IMR-90 (cell line): ENCODE data around the gene ACSS1. TPM values are rescaled to one million over a fixed set of nuclear protein-coding genes. Genes with fewer than 3 reads are reported as not detected.

Experiments
- ATAC-seq: fragments of 200-7000 bp; cut with Tn5 transposase; 2 replicates; pipeline ENCODE4 v1.9.1; 2020; ENCODE audit warnings: low read depth, mild to moderate bottlenecking, moderate library complexity
- BruUV-seq: library from RNA; stranded (reverse); fragments of 400-500 nt; replicated peaks from 2 replicates; lab custom pipeline; 2021; lab: Mats Ljungman, UMichigan
- CTCF ChIA-PET: fragments of 300-600 bp; formaldehyde crosslinking; extraction: SDS; loops from one replicate; lab custom pipeline; 2021; ENCODE audit warnings: antibody characterized with exemption; lab: Yijun Ruan, JAX
- POLR2A ChIA-PET: fragments of 300-600 bp; sonication (Branson Sonifier 250); formaldehyde crosslinking; loops from one replicate; lab custom pipeline; 2022; ENCODE audit warnings: antibody characterized with exemption; ENCODE audit not compliant: unreplicated experiment; lab: Charles Lee
- DNase-seq: peaks from one replicate; pipeline ENCODE4 v3.0.0; 2013
- H2AFZ ChIP-seq: replicated peaks from 2 replicates; pipeline ENCODE3; 2013; ENCODE audit warnings: low read length, mild to moderate bottlenecking; ENCODE audit not compliant: poor library complexity
- H2AK5ac ChIP-seq: 2 replicates; pipeline ENCODE4 v1.6.1; 2013; ENCODE audit warnings: low read depth, low read length, inconsistent platforms
- H2AK9ac ChIP-seq: replicated peaks from 2 replicates; pipeline ENCODE3; 2013; ENCODE audit warnings: mild to moderate bottlenecking, low read depth, low read length, moderate library complexity; ENCODE audit not compliant: poor library complexity
- H2BK120ac ChIP-seq: 2 replicates; pipeline ENCODE4 v1.6.1; 2013; ENCODE audit warnings: low read depth, low read length, inconsistent platforms
- H2BK15ac ChIP-seq: 3 replicates; pipeline ENCODE4 v1.6.1; 2013; ENCODE audit warnings: low read depth, low read length, inconsistent platforms
- H2BK20ac ChIP-seq: 2 replicates; pipeline ENCODE4 v1.6.1; 2013; ENCODE audit warnings: low read depth, mild to moderate bottlenecking, inconsistent platforms, low read length, moderate library complexity
- H2BK5ac ChIP-seq: 2 replicates; pipeline ENCODE4 v1.6.1; 2013; ENCODE audit warnings: mild to moderate bottlenecking, low read depth, low read length, inconsistent platforms; ENCODE audit not compliant: poor library complexity, severe bottlenecking
- H3K14ac ChIP-seq: replicated peaks from 2 replicates; pipeline ENCODE4 v1.6.1; 2013; ENCODE audit warnings: low read depth, low read length, inconsistent platforms
- H3K18ac ChIP-seq: 2 replicates; pipeline ENCODE4 v1.6.1; 2013; ENCODE audit warnings: low read depth, low read length, control low read depth
- H3K23ac ChIP-seq: 2 replicates; pipeline ENCODE4 v1.6.1; 2013; ENCODE audit warnings: low read depth, low read length, inconsistent platforms
- H3K27ac ChIP-seq: 2 replicates; pipeline ENCODE4 v1.5.1; 2013; ENCODE audit warnings: mild to moderate bottlenecking, control low read depth, low read length; ENCODE audit not compliant: insufficient read depth
- H3K27me3 ChIP-seq: 2 replicates; pipeline ENCODE4 v1.6.1; 2013; ENCODE audit warnings: low read length; ENCODE audit not compliant: control insufficient read depth, insufficient read depth
- H3K36me3 ChIP-seq: 2 replicates; pipeline ENCODE4 v1.6.1; 2013; ENCODE audit warnings: low read length, mixed read lengths; ENCODE audit not compliant: control insufficient read depth, insufficient read depth
- H3K4ac ChIP-seq: 2 replicates; pipeline ENCODE4 v1.6.1; 2013; ENCODE audit warnings: low read depth, low read length, inconsistent platforms
- H3K4me1 ChIP-seq: 2 replicates; pipeline ENCODE4 v1.6.1; 2013; ENCODE audit warnings: low read length, mixed read lengths; ENCODE audit not compliant: control insufficient read depth, insufficient read depth
- H3K4me2 ChIP-seq: 2 replicates; pipeline ENCODE4 v1.6.1; 2013; ENCODE audit warnings: low read depth, mild to moderate bottlenecking, control low read depth, low read length, moderate library complexity
- H3K4me3 ChIP-seq: 2 replicates; pipeline ENCODE4 v1.5.1; 2013; ENCODE audit warnings: low read depth, mild to moderate bottlenecking, control low read depth, low read length, moderate library complexity; ENCODE audit not compliant: insufficient read depth
- H3K56ac ChIP-seq: 2 replicates; pipeline ENCODE4 v1.6.1; 2013; ENCODE audit warnings: low read length, inconsistent platforms; ENCODE audit not compliant: insufficient read depth; ENCODE audit errors: extremely low read depth
- H3K79me1 ChIP-seq, 2 experiments: 2 replicates each; pipeline ENCODE4 v1.6.1; 2013; ENCODE audit warnings: low read length in 2 of 2, inconsistent platforms in 1 of 2, low read depth in 1 of 2
- H3K9ac ChIP-seq: 2 replicates; pipeline ENCODE4 v1.6.1; 2013; ENCODE audit warnings: low read depth, low read length, control low read depth
- H3K9me1 ChIP-seq: 2 replicates; pipeline ENCODE4 v1.6.1; 2013; ENCODE audit warnings: low read length, inconsistent platforms; ENCODE audit not compliant: insufficient read depth
- H3K9me3 ChIP-seq: 2 replicates; pipeline ENCODE4 v1.6.1; 2013; ENCODE audit warnings: low read length; ENCODE audit not compliant: control insufficient read depth, insufficient read depth
- H4K20me1 ChIP-seq: 2 replicates; pipeline ENCODE4 v1.6.1; 2013; ENCODE audit warnings: low read length, inconsistent platforms; ENCODE audit not compliant: insufficient read depth
- H4K5ac ChIP-seq: 2 replicates; pipeline ENCODE4 v1.6.1; 2013; ENCODE audit warnings: mild to moderate bottlenecking, low read depth, low read length, control low read depth
- H4K8ac ChIP-seq, 2 experiments: 2 replicates each; pipeline ENCODE4 v1.6.1; 2013; ENCODE audit warnings: low read depth in 2 of 2, low read length in 2 of 2, control low read depth in 1 of 2, inconsistent platforms in 1 of 2
- H4K91ac ChIP-seq: 2 replicates; pipeline ENCODE4 v1.6.1; 2013; ENCODE audit warnings: low read depth, low read length, inconsistent platforms; ENCODE audit not compliant: insufficient read depth
- CHD1 ChIP-seq: IDR thresholded peaks from 2 replicates; pipeline ENCODE4 v1.6.1; 2012; ENCODE audit warnings: low read depth, low read length, improper control_type of control experiment
- CTCF ChIP-seq: conservative IDR thresholded peaks from 2 replicates; pipeline ENCODE4 v1.5.1; 2012; ENCODE audit warnings: mild to moderate bottlenecking, low read depth, low read length, improper control_type of control experiment
- ELK1 ChIP-seq: fragments of 150-350 bp; IDR thresholded peaks from 2 replicates; pipeline ENCODE4 v1.6.1; 2016; ENCODE audit warnings: low read depth, mild to moderate bottlenecking, low read length, moderate library complexity, borderline replicate concordance
- MAFK ChIP-seq: IDR thresholded peaks from 2 replicates; pipeline ENCODE4 v1.6.1; 2012; ENCODE audit warnings: low read depth, low read length, improper control_type of control experiment
- MAZ ChIP-seq: IDR thresholded peaks from 2 replicates; pipeline ENCODE4 v1.6.1; 2012; ENCODE audit warnings: low read depth, mild to moderate bottlenecking, low read length, improper control_type of control experiment, moderate library complexity, borderline replicate concordance
- RAD21 ChIP-seq: IDR thresholded peaks from 2 replicates; pipeline ENCODE4 v1.6.1; 2012; ENCODE audit warnings: low read length, improper control_type of control experiment
- RCOR1 ChIP-seq: IDR thresholded peaks from 2 replicates; pipeline ENCODE4 v1.6.1; 2012; ENCODE audit warnings: mild to moderate bottlenecking, low read length, improper control_type of control experiment; ENCODE audit not compliant: insufficient replicate concordance
- RFX5 ChIP-seq: IDR thresholded peaks from 2 replicates; pipeline ENCODE4 v1.8.0; 2012; ENCODE audit warnings: low read depth, mild to moderate bottlenecking, low read length, moderate library complexity
- USF2 ChIP-seq: fragments of 150-350 bp; IDR thresholded peaks from 2 replicates; pipeline ENCODE4 v1.6.1; 2017; ENCODE audit warnings: mild to moderate bottlenecking, antibody characterized with exemption, low read length, low read depth
- WGBS, 2 experiments: methylation state at CpG; one replicate each; pipeline versions ENCODE4 v1.1.5 to v1.1.7; 2013; ENCODE audit warnings: missing lambda C conversion rate in 2 of 2; ENCODE audit not compliant: insufficient read length in 1 of 2; ENCODE audit errors: extremely low coverage in 2 of 2; 5-methylcytosine and 5-hydroxymethylcytosine counted together
- dilution Hi-C: fragments of 300-500 bp; cut with HindIII; formaldehyde crosslinking; loops from one replicate; pipeline ENCODE4 v1.14.3; 2018; ENCODE audit warnings: low sequenced_read_pairs; ENCODE audit not compliant: unreplicated experiment
- in situ Hi-C: fragments of 300-500 bp; cut with MboI; formaldehyde crosslinking; loops from 3 replicates; pipeline ENCODE4 v1.14.3; 2019; ENCODE audit warnings: low sequenced_read_pairs, inconsistent platforms, mixed read lengths
- intact Hi-C: fragments of 100-400 bp; cut with micrococcal nuclease; formaldehyde crosslinking; loops from 2 replicates; pipeline ENCODE4 v1.10.0; 2022
- polyA plus RNA-seq, 3 experiments: library from polyadenylated mRNA; depleted of rRNA; stranded (reverse); fragments of >200 nt; gene quantifications; 2 replicates each; pipeline ENCODE4 v1.2.3, GENCODE V29; 2012; ENCODE audit warnings: low replicate concordance in 1 of 3
- total RNA-seq: library from RNA; depleted of rRNA; stranded (reverse); fragments of >200 nt; gene quantifications from 2 replicates; pipeline ENCODE4 v1.2.3, GENCODE V29; 2012

ACSS1 gene
- total and polyA plus RNA-seq, 2 of the 4 experiments (the other 2 are of a cell fraction), result 0.72 to 1.2 TPM

GRCh38 chr20:25023356-25023755 is 34.6 kb downstream of the ACSS1 start:
- intact Hi-C loops (no loop called here), dilution Hi-C loops (no loop called here)

More at GRCh38 chr20:25023356-25023755, 34.6 kb downstream of the ACSS1 start:
- Histone ChIP-seq H3K14ac (no peak overlapping the region), H3K27me3 (no peaks in the 10 kb centered on the region; the same call in none of the 2 replicates), H3K4me2 (no peak overlapping the region), H3K9me1 (0 out of 2 replicates have a peak, but pooled peaks cover 3% of the 10 kb centered on the region), H4K20me1 (no peaks in the 10 kb centered on the region), H4K91ac (no peak overlapping the region), H3K4me3 (no peak overlapping the region), H3K18ac (no peak overlapping the region), H4K5ac (no peak overlapping the region), H2AK9ac (no peak overlapping the region), H2BK15ac (no peak overlapping the region), H3K79me1 (no peaks in the 10 kb centered on the region), H2BK120ac (no peak overlapping the region), H3K9me3 (no peaks in the 10 kb centered on the region), H3K56ac (no peak overlapping the region), H3K23ac (no peak overlapping the region), H2BK5ac (no peak overlapping the region), H2AFZ (no peak overlapping the region), H2AK5ac (no peak overlapping the region), H3K27ac (no peak overlapping the region), H3K9ac (no peak overlapping the region), H4K8ac (no peak overlapping the region), H3K4me1 (no peaks in the 10 kb centered on the region), H3K4ac (no peak overlapping the region), H2BK20ac (no peak overlapping the region), H3K36me3 (no peaks in the 10 kb centered on the region)
- TF ChIP-seq RAD21 (no peak), MAFK (no peak), USF2 (no peak), ELK1 (no peak), CHD1 (no peak), MAZ (no peak), RFX5 (no peak), CTCF (no peak), RCOR1 (no peak)
- DNase-seq (no peak), ATAC-seq (no peak)
- ChIA-PET POLR2A (no interaction called here), CTCF (no interaction called here)
- no TSS peak for BruUV-seq
- WGBS, 2 experiments, result 91% methylated on average over 3 of the region's 10 CpGs; no CpG with 5 or more reads in 1 of the 2 experiments
- in situ Hi-C loops, result no loop called here
